GM13976 (cell line): ENCODE results near the gene ABHD16B.

Source experiments
- DNase-seq: peaks from one replicate; pipeline ENCODE4 v3.0.0; 2012; ENCODE audit warnings: low spot score
- in situ Hi-C: fragments of 300-500 bp; cut with MboI; formaldehyde crosslinking; loops from one replicate; pipeline ENCODE4 v1.12.0; 2022; ENCODE audit warnings: low sequenced_read_pairs, mixed read lengths, inconsistent platforms; ENCODE audit not compliant: unreplicated experiment
- TF ChIP-seq, protein P1 (sequence below): IDR thresholded peaks from 2 replicates; pipeline ENCODE4 v1.5.1; 2012; ENCODE audit warnings: borderline replicate concordance, mild to moderate bottlenecking; ENCODE audit not compliant: insufficient read depth; ENCODE audit errors: extremely low read depth, missing control alignments, control extremely low read depth

The ABHD16B gene

GRCh38 chr20:63854766-63855362 lies 6.4 kb upstream of the ABHD16B start:
- no peak for DNase-seq

DNA sequence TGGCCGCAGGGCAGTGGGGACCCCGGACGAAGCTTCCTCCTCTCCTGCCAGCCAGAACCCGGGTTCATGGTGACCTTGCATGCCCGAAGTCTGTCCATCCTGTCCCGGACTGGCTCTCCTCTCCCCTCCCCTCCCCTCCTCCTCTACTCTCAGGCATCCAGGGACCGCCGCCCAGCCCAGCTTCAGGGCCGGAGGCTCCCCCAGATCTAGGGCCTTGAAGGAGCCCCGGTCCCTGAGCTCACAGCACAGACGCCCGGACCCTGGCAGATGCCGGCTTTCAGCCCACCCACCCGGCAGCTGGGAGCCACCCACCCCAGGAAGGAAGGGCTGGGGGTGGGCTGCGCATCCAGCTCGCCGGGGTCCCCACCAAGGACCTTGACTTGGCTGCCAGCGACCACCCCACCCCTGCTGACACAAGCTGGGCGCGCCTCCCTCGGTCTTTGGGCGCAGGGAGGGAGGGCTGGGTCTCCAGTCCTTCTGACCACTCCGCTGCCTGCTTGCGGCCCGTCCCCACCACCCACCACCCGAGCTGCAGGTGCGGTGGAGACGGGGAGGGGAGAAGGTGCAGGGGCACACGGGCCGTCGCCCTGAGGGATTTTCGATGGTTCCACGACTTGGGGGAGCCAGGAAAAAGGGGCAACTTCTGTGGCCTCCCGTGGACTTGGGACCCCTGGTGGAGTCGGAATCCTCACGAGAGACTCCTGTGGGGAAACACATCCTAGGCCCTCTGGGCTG lies 5.8 kb upstream of the ABHD16B start:
- TF ChIP-seq, protein P1, sequence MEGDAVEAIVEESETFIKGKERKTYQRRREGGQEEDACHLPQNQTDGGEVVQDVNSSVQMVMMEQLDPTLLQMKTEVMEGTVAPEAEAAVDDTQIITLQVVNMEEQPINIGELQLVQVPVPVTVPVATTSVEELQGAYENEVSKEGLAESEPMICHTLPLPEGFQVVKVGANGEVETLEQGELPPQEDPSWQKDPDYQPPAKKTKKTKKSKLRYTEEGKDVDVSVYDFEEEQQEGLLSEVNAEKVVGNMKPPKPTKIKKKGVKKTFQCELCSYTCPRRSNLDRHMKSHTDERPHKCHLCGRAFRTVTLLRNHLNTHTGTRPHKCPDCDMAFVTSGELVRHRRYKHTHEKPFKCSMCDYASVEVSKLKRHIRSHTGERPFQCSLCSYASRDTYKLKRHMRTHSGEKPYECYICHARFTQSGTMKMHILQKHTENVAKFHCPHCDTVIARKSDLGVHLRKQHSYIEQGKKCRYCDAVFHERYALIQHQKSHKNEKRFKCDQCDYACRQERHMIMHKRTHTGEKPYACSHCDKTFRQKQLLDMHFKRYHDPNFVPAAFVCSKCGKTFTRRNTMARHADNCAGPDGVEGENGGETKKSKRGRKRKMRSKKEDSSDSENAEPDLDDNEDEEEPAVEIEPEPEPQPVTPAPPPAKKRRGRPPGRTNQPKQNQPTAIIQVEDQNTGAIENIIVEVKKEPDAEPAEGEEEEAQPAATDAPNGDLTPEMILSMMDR, result no peak
- DNase-seq, result no peak
- in situ Hi-C loops, result loop anchor here (10.0 to 25.0 kb wide), 2 partner anchors 151 to 318 kb away; partner anchors contain the start of genes ARFRP1, PTK6, SRMS and ZGPAT

More at GRCh38 chr20:63854766-63855362, 6.4 kb upstream of the ABHD16B start:
- in situ Hi-C loops, result loop anchor here (10.0 to 25.0 kb wide), 2 partner anchors 150 to 318 kb away; partner anchors contain the start of genes ARFRP1, PTK6, SRMS and ZGPAT
- TF ChIP-seq, protein P1, result no peak

DNA sequence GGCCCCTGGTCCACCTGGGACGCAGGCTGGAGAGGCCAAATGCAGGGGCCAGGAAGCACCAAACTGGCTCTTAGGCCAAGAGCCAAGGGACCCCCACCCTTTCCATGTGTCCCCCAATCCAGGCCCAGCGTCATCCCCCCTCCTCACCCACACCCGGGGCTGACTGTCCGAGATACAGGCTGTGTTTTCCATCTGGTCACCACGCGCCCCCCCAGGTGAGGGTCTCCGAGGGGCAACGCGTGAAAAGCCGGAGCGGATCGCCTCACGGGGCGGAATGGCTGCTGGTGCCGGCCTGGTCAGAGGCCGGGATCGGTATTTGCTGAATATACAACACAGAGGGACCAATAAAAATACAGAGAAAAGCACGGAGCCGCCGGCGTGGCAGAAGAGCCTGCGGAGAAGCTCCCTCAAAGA lies 5.2 kb upstream of the ABHD16B start:
- TF ChIP-seq, protein P1, result no peak
- no peak for DNase-seq
- in situ Hi-C loops, result loop anchor here (10.0 to 25.0 kb wide), 2 partner anchors 151 to 319 kb away; partner anchors contain the start of genes ARFRP1, PTK6, SRMS and ZGPAT

GRCh38 chr20:63857764-63858392 lies 3.4 kb upstream of the ABHD16B start:
- in situ Hi-C loops, result loop anchor here (10.0 to 25.0 kb wide), 2 partner anchors 153 to 321 kb away; partner anchors contain the start of genes ARFRP1, PTK6, SRMS and ZGPAT
- DNase-seq, result no peak
- TF ChIP-seq, protein P1, result no peak

- in situ Hi-C loops, result loop anchor here (10.0 to 25.0 kb wide), 2 partner anchors 154 to 321 kb away; partner anchors contain the start of genes ARFRP1, PTK6, SRMS and ZGPAT
- TF ChIP-seq, protein P1, result no peak
These were observed 2.7 kb upstream of the ABHD16B start for GRCh38 chr20:63858393-63859165.

More at GRCh38 chr20:63858393-63859165, 2.7 kb upstream of the ABHD16B start:
- peak; percentile 64 for DNase-seq
